GM13976 (cell line): ENCODE measurements around the gene CRYGC.
"Not testable (repeated sequence)": the region's sequence is repeated elsewhere in the genome, so short reads cannot be mapped to it uniquely, and the experiment has no call there.

ENCODE experiments used
- DNase-seq: peaks from one replicate; pipeline ENCODE4 v3.0.0; 2012; ENCODE audit warnings: low spot score
- CTCF ChIP-seq: IDR thresholded peaks from 2 replicates; pipeline ENCODE4 v1.5.1; 2012; ENCODE audit warnings: borderline replicate concordance, mild to moderate bottlenecking; ENCODE audit not compliant: insufficient read depth; ENCODE audit errors: extremely low read depth, missing control alignments, control extremely low read depth
- in situ Hi-C: fragments of 300-500 bp; cut with MboI; formaldehyde crosslinking; loops from one replicate; pipeline ENCODE4 v1.12.0; 2022; ENCODE audit warnings: low sequenced_read_pairs, mixed read lengths, inconsistent platforms; ENCODE audit not compliant: unreplicated experiment

CRYGC gene

DNA sequence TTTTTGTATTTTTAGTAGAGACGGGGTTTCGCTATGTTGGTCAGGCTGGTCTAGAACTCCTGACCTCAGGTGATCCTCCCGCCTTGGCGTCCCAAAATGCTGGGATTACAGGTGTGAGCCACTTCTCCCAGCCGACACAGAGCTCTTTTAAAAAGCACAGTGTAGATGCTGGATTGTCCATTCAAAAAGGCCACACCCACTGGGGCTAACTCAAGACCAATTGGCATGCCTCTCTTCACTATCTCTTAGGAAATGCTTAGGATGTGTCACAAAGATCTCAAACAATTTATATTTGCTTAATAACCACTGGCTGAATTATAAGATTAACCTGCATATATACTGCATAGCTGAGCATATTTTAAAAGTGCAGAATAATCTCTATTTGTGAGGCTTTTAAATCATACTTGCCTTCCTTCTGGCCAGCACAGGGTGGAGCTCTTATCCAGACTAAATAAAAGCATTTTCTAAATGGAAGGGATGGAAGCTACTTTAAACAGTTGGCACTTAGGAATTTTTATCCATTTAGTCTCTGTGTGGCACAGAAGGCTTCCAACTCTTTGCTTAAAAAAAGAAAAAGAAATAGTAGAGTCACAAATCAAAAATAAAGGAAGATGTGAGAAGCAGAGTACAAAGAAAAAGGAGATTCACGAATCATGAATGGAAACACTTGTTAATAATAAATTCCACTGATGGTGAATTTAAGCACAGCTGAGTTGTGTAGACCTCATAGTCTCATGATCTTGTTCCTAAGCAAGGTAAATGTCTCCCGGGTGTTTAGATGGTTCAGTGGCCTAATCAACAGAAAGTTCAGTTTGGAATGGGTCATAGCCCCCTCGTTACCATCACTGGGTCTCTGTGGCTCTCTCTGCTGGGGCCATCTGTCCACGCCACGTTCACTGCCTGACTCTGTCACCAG is 27.7 kb downstream of the CRYGC start:
- no peak for DNase-seq
- no peak for TF ChIP-seq CTCF
- in situ Hi-C loops = no loop called here

DNA sequence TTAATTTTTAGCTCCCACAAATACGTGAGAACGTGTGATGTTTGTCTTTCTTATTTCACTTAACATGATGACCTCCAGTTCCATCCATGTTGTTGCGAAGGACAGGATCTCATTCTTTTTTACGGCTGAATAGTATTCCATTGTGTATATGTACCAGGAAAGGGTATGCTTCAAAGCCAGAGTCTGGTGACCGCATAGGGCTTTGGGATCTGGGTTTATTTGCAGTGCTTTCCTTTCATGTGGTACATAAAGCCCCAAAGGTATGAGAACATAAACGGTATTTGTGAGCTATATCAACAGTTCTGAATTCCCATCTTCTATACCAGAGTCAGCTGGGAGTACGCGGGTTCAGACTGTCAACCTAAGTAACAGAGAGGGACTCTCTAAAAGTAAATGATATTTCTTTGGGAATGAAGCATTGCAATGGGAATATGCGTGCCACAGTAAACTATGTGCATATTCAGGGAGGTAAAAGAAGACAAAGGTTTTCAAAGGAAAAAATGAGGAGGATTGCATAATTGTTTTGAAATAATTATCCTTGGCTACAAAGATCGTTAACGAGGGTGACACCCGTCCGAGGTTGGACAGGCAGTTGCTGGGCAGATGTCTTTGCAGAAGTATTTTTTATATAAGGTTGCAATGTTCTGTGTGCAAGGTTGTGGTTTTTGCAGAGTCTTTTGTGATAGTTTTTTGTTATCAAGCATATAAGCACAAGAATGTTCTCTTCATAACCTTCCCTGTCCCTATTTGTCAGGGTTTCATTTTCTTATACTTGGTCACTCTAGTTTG is 29.8 kb downstream of the CRYGC start:
- TF ChIP-seq CTCF = no peak
- no peak for DNase-seq
- in situ Hi-C loops = no loop called here

DNA sequence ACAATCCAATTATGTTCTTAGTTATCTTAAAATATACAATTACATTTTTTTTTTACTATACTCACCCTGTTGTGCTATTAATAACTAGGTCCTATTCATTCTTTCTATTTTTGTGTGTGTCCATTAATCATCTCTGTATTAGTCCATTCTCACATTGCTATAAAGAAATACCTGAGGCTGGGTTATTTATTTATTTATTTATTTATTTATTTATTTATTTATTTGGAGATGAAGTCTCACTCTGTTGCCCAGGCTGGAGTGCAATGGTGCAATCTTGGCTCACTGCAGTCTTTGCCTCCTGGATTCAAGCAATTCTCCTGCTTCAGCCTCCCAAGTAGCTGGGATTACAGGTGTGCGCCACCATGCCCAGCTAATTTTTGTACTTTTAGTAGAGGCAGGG is 30.9 kb downstream of the CRYGC start:
- in situ Hi-C loops, DNase-seq: not testable (repeated sequence)

- no peak for TF ChIP-seq CTCF
- in situ Hi-C loops = no loop called here
- no peak for DNase-seq
Observed at GRCh38 chr2:208098267-208098666, 31.4 kb downstream of the CRYGC start.

DNA sequence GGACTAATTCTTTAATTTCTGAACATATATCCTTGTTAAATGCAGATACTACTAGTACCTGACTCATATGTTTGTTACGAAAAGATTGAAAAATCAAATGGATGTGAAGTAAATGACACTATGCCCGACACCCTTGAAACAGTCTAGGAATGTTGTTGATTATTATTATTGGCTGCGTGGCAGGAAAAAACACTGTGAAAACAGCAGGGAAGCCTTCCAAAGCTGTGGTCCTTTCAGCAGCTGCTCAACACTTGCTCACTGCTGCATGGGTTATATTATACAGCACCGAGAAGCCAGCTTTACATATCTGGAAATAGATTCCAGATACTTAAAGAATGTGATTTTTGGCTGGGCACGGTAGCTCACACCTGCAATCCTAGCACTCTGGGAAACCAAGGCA is 31.8 kb downstream of the CRYGC start:
- no peak for DNase-seq
- no peak for TF ChIP-seq CTCF
- in situ Hi-C loops = no loop called here

DNA sequence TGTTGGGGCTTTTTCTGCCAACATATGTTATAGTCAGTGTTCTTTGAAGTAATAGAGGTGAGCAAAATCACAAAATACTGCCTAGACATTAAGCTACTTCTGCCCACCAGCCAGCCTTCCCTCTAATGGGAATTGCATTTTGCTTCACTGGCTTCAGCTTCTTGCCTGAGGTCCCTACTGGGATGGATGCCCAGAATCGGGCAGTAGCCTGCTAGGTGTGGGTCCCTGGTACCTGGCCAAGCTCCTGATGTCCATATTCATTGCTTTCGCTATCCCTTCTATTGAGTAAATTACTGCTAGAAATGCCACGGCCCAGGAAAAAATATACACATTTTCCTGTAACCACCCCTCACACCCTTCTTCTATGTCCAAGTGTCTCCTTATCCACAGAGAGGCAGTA is 32.3 kb downstream of the CRYGC start:
- DNase-seq = no peak
- TF ChIP-seq CTCF = no peak
- in situ Hi-C loops = no loop called here

- TF ChIP-seq CTCF = no peak
- DNase-seq = no peak
- in situ Hi-C loops = no loop called here
Observed at GRCh38 chr2:208096080-208096479, 33.5 kb downstream of the CRYGC start.
